KBM-7 (cell line): ENCODE results near the gene HSF4.
"Not testable (repeated sequence)": the region's sequence is repeated elsewhere in the genome, so short reads cannot be mapped to it uniquely, and the experiment has no call there.

Experiments used
- DNase-seq: peaks from one replicate; pipeline ENCODE4 v3.0.0-alpha.2; 2015
- in situ Hi-C: fragments of 300-500 bp; cut with MboI; formaldehyde crosslinking; loops from 2 replicates; pipeline ENCODE4 v1.14.3; 2020; ENCODE audit warnings: low sequenced_read_pairs, low pct_unique_long_range_greater_than_20kb, mixed read lengths

The HSF4 gene, protein sequence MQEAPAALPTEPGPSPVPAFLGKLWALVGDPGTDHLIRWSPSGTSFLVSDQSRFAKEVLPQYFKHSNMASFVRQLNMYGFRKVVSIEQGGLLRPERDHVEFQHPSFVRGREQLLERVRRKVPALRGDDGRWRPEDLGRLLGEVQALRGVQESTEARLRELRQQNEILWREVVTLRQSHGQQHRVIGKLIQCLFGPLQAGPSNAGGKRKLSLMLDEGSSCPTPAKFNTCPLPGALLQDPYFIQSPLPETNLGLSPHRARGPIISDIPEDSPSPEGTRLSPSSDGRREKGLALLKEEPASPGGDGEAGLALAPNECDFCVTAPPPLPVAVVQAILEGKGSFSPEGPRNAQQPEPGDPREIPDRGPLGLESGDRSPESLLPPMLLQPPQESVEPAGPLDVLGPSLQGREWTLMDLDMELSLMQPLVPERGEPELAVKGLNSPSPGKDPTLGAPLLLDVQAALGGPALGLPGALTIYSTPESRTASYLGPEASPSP

DNA sequence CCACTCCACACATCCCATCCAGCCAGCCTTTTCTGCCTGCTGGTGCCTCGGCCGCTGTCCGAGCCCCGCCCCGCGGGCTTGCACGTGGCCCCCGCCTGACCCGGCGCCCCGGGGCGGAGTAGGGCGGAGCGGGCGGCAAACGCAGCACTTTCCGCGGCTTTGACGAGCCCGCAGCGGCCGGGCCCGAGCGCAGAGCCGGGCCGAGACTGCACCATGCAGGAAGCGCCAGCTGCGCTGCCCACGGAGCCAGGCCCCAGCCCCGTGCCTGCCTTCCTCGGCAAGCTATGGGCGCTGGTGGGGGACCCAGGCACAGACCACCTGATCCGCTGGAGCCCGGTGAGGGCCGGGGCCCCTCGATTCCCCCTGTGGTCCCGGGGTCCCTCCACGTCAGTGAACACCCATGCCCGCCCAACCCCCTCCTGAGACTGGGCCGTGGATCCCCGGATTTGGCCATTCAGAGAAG, at the start of gene HSF4:
Gene HSF4 (plus strand): TSS at position 147 of the 463 bp plus-strand sequence. CDS start 67 bp downstream, at position 214.
- in situ Hi-C loops = no loop called here
- no peak for DNase-seq

GRCh38 chr16:67114793-67115192, 49.8 kb upstream of the HSF4 start:
- in situ Hi-C loops = no loop called here
- DNase-seq = no peak

GRCh38 chr16:67115639-67116038, 48.9 kb upstream of the HSF4 start:
- DNase-seq = no peak
- in situ Hi-C loops = no loop called here

GRCh38 chr16:67116388-67117311, 47.9 kb upstream of the HSF4 start:
- DNase-seq = no peak
- in situ Hi-C loops = no loop called here

DNA sequence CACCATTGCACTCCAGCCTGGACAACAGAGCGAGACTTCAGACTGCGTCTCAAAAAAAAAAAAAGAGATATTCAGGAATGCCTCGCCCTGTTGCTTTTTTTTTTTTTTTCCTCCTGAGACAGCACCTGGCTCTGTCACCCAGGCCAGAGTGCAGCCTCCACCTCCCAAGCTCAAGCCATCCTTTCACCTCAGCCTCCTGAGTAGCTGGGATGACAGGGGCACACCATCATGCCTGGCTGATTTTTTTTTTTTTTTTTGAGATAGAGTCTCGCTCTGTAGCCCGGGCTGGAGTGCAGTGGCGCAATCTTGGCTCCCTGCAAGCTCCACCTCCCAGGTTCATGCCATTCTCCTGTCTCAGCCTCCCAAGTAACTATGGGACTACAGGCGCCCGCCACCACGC, 46.8 kb upstream of the HSF4 start:
- in situ Hi-C loops = no loop called here
- DNase-seq = no peak

DNA sequence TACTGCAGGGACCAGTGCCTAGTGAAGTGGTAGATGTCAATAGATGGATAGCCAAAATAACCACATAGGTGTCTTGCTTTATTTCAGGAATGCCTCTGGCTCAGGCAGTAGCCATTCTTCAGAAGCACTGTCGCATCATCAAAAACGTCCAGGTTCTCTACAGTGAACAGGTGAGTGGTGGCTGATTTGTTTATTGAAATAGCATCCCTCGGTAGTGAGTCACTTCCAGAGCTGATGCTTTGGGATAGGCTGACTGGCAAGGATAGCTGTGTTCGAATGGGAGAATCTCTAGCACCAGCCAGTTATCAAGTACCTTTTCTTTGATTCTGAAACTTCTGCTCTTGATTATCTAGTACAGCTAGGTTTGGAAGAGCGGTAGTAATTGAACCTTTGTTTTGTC, 44.5 kb upstream of the HSF4 start:
- DNase-seq = no peak
- in situ Hi-C loops = no loop called here

GRCh38 chr16:67122799-67123198, 41.7 kb upstream of the HSF4 start:
- DNase-seq, in situ Hi-C loops: not testable (repeated sequence)

DNA sequence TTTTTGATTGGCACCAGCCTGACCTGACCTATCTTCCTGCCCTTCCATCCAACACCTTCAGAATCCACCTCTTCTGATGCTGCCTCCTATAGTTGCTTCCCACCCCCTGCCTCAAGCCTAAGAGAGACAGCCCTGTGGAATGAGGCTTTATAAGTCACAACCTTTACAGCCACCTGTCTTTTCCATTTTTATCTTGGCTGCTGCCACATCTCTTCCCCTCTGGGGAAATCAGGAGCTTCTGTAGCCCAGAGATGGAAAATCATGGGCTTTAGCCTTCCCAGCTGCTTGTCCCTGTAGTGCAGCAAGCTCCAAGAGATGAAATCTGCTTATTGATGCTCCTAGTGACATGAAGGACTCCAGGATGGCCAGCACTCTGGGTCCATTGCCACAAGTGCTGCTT, 36.1 kb upstream of the HSF4 start:
- no peak for DNase-seq
- in situ Hi-C loops = no loop called here

DNA sequence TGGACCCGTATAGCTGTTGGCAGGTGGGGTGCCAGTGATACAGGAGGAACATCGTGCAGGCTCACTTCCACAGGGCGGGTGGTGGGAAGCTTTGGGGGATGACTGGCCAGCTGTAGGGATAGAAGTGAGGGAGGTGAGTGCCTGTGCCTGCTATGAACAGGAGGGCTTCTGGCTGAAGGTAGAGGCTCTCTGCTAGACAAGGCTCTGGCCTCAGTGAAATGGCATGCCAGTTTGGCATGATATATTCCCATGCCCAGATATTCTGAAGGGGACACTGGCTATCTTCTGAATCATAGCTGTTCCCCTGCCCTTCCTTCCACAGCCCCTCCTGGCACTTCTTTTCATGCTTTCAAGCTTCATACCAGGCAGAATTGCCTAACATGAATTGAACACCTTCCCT, 35.7 kb upstream of the HSF4 start:
- in situ Hi-C loops = no loop called here
- DNase-seq = no peak

DNA sequence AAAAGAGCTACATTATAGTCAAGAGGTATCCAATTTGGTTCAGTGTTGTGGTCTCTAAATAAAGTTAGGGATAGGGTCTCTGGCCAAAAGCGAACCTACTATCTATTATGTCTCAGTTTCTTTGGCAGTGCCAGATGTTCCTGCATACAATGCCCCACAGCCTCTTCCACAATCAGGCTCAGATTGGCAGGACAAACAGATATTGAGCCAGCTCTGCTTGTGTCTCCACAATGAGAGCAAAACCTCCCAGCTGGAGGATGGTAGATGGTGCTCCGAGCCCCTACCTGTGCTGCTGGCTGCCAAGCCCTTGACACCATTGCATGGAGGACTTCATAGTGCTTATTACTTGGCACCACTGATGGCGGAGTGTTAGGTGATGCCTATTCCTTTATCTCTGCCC, 35.1 kb upstream of the HSF4 start:
- in situ Hi-C loops = no loop called here
- no peak for DNase-seq

- no peak for DNase-seq
- in situ Hi-C loops = no loop called here
Observed at GRCh38 chr16:67137605-67138004, 26.9 kb upstream of the HSF4 start.

- no peak for DNase-seq
- in situ Hi-C loops = no loop called here
Observed at GRCh38 chr16:67141391-67141790, 23.2 kb upstream of the HSF4 start.

GRCh38 chr16:67142342-67142741, 22.2 kb upstream of the HSF4 start:
- in situ Hi-C loops = no loop called here
- DNase-seq = no peak

GRCh38 chr16:67144943-67145342, 19.6 kb upstream of the HSF4 start:
- in situ Hi-C loops = no loop called here
- no peak for DNase-seq

DNA sequence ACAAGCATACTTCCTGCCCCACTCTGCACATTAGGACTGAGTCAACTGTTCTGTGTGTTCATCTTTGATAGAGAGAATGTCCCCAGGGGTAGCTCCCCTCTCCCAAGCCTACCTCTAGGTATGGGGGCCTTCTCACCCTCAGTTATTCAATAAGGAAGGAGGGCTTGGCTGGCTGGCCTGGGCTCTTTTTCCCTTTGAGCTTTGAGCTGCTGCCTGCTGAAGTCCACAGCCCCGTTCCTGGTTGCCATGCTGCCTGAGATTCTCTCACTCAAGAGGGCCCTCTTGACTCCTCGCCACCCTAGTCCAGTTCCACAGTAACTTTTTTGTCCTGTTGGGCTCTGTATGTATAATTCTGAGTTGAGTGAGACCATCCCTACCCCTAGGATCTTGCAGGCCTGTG, 18.8 kb upstream of the HSF4 start:
- no peak for DNase-seq
- in situ Hi-C loops = no loop called here

DNA sequence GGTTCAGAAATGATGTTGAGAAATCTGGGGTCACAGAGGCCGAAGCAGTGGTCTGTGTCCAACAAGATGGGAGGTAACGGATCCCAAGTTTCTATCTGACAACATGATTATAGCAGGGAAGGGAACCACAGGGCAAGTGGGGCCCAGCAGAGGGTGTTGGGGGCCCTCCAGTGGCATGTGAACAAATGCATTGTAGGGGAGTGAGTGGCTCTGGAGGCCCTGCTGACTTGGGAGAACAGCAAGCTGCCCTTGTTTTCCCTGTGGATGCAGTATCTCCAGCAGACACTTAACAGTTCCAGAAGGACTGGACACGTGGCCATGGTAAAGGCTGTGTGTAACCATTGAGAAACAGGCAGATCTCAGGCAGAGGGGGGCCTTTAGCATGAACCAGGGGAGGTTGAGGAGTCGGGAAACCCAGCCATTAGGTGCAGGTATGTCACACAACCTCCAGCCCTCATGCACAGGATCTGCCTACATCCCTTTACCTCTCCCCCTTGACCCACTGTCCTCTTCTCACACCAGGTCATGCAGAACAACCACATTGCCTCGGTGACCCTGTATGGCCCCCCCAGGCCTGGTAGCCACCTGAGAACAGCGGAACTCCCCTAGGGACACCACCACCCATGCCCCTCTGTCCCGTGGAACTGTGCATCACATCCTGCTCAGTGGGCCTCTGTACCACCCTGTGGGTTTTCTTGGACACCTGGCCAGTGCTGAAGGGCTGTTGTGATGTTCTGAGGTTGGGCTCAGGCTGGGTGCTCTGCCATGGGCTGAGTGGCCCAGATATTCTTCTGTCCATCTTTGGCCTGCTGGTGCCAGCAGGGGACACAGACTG, 17.8 kb upstream of the HSF4 start:
- DNase-seq = no peak
- in situ Hi-C loops = no loop called here

DNA sequence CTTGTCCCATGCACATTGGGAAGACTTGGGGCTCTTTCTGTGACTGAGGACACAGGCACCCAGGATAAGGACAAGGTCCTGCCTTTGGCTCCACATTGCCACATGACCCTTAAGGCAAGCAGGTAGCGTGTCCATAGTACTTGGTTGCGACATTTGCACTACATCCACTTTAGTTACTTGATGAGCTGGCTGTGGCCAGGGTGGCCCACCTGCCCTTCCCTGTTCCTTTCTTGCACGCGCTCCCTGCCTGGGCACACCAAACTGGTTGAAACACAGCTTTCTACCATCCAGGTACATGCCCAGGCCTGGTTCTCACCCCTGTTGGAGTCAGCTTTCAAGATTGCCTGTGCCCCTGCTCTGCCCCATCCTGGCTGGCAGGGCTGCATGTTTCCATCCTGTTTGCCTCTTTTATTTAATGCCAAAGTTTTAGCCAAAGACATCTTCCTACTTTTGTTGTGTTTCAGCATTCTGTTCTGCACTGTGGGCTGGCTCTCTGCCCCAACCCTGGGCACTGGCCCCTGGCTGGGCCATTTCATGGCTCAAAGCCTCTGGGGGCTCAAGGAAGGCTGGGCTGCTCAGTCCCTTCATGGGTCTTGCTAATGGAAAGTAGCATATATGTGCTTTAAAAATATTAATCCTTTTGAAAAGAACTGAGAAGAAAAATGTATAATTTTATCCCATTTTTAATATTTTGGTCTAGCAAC, 17.0 kb upstream of the HSF4 start:
- in situ Hi-C loops = no loop called here
- no peak for DNase-seq

DNA sequence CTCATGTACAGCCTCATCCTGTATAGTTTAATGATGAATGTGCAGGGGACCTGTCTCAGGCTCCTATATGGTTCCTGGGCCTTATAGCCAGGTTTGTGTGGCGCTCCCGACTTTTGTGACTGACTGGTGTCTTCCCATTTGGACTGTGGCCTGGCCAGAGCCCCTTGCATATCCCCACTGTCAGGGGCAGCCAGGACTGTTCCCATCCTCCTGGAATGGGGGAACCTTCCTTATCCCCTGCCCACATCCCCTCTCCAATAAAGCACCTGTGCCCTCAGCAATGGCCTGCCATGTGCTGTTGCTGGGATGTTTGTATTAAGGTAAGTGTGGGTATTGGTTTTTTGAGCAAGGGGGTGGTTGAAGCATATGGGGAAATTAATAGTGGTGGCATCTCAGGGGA, 16.3 kb upstream of the HSF4 start:
- DNase-seq = no peak
- in situ Hi-C loops = no loop called here
